HT1080 (cell line): ENCODE results near the gene PRPF6. TPM values are rescaled to one million over a fixed set of nuclear protein-coding genes. Genes with fewer than 3 reads are reported as not detected.

Experiments used
- DNase-seq: peaks from one replicate; pipeline ENCODE4 v3.0.0-alpha.2; 2015; ENCODE audit warnings: low read depth
- total RNA-seq: library from RNA; depleted of rRNA; stranded (reverse); fragments of >200 nt; shearing (Covaris generic); gene quantifications from 2 replicates; pipeline ENCODE4 v1.2.3, GENCODE V29; 2014

PRPF6 gene
- total RNA-seq, 1 experiment from 2014 or later = 60.8 TPM

DNA sequence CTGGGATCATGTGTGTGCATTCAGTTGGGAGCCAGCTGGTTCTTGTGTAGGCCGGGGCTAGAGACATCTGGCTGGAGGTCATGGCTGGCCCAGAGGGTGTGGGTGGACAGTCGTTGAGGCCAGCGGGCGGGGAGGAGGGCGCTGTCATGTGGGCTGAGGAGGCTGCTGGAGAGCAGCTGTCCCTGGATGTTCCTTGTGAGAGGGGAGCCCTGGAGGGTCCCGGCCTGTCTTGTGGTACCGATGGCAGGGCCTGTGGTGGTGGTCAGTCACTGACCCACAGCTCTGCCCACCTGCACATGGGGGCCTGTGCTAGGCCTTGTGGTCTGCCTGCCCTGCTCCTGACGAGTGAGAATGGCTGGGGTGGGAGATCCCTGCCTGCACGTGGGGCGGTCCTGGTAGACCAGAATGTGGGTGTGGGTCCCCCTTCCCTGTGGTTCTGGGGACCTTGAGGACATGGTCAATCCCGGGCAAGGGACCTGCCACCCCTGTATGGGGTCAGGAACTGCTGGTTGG is 53.1 kb downstream of the PRPF6 start:
- DNase-seq = no peak

DNA sequence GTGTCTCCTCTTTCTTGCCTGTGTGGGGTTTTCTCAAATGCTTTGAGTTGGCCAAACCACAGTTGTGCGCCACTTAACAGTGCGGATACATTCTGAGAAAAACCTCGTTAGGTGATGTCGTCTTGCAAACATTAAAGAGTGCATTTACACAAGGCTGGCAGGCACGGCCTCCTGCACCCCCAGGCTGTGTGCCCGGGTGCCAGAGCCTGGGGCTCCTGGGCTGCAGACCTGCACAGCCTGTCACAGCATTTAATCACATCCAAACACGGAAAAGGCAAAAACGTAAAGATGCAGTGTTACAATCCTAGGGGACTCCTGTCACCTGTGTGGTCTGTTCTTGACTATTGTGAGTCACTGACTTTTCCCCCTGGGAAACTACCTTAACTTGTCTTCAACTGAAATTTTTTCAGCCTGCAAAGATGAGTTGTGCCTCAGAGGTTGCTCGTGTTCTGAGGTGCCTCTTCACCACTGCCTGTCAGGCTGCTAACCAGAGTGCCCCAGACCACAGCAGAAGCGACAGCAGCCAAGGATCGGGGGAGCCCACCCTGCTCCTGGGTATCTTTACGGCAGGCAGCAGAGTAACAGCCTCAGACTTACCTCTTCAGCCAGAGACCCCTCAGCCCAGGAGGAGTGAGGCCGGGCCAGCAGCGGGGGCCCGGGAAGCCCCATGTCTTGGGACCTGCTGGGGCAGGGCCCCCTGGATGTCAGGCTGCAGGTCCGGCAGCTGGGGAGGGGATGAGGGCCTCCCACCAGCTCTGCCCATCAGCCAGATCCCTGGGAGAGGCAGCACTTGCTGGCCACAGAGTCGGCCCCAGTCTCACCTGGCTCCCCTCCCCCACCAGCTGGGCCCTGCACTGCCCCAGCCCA is 54.4 kb downstream of the PRPF6 start:
- DNase-seq = no peak

DNA sequence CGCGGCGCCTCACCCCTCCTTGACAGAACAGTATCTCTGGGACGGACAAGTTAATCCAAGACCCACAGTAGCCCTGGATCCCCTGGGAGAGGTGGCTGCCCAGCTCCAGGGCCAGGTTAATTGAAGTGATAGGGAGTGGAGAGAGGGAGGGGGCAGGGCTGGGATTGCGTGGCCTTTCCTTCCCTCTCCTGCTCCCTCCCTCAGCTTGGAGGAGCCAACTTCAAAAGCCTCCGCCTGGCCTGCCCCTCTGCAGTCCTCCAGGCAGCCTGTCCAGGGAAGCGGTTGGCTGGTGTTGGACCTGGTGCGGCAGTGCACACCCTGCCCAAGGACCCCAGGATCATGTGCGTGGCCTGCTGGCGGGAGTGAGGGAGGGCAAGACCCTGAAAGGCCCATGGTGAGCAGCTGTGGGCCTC is 55.0 kb downstream of the PRPF6 start, which contains the start of gene C20orf204:
Gene C20orf204 (plus strand): TSS at position 250 of the 413 bp plus-strand sequence. CDS start 142 bp downstream, at position 392.
- no peak for DNase-seq

DNA sequence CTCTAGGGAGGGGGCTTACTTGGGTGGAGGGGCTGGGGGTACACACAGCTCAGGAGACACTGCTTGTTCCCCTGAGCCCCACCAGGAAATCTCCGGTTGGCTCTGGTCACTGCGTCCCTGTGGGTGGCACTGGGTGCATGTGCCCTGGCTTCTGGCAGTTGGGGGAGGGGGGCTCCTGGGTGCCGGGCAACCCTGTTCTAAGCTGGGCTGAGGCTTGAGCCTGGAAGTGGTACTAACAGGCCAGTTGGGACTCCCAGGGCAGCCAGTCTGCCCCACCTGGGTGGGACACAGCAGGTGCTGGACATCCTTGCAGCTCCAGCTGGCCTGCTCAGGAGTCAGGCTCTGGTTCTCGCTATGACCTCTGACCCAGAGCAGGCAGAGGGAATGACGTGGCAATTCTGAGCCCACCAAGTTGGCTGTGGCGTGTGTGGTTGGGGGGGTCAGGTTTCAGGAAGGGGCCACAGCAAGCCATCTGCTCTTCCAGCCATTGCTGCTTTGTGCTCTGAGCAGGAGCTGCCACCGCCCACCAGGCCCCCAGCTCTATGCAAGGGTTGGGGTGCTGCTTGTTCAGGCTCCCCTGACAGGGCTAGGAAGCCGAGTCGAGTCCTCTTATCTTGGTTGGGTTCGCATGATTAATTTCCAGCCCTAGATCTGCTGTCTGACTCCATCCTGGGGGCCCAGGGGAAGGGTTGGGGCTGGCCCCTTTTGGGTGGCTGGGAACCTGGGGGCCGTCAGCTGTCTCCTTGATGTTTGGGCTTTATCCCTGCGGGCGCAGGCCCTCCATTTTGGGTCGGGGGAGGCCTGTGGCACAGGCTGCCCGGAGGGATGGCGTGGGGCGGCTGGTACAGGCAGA is 55.6 kb downstream of the PRPF6 start:
- DNase-seq = peak; percentile 19

DNA sequence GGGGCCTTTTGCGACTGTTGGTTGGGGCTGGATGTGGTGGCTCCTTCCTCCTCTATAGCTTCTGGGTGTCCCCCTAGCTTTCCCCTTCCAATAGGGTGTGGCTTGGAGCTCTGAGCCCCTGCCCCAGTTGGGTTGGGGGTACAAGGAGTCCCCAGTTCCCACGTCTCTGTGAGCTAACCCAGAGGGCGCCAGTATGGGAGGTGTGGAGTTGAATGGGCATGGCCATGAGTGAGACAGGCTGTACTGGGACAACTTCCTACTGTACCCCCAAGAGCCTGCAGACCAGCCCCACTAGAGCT is 56.2 kb downstream of the PRPF6 start:
- no peak for DNase-seq

DNA sequence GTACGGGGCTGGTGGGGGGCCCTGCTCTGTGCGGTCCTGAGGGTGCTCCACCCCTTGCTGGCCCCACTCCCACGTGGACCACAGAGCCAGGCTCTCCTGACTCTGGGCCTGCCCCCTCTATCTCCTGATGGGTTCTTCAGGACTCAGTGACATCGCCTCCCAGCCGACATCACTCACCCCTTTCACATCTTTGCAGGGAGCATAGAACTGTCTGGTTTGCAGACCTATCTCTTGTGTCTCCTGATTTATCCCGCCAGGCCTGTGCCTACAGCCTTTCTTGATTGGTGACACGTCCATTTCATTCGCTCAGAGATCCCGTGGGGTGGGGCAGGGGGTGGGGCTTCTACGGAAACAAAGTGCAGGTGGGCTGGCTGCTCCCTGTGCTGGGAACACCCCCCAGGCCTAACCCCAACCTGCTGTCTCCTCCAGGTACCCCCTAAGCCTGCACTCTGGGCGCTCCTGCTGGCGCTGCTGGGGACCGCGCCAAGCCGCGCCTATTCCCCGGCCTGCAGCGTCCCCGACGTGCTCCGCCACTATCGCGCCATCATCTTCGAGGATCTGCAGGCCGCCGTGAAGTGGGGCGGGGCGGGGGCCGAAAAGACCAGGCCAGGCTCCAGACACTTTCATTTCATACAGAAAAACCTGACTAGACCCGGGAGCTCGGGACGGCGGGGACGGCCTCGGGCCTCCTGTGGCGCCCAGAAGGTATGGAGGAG is 56.7 kb downstream of the PRPF6 start:
- DNase-seq = no peak

DNA sequence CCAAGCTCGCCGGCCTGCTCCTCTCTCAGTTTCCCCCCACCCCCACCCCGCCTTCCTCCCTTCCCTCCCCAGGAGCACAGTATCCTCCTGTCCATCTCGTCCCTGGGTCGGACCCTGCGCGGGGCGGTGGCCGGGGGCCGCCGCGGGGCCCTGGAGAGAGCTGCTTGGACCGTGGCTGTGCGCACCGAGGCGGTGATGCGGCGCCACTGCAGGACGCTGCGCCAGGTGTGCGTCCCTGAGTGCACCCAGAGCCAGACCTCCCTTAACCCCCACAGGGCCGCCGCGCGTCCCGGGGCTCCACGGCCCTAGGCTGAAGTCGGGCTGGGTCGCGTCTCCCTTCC is 57.3 kb downstream of the PRPF6 start:
- no peak for DNase-seq

DNA sequence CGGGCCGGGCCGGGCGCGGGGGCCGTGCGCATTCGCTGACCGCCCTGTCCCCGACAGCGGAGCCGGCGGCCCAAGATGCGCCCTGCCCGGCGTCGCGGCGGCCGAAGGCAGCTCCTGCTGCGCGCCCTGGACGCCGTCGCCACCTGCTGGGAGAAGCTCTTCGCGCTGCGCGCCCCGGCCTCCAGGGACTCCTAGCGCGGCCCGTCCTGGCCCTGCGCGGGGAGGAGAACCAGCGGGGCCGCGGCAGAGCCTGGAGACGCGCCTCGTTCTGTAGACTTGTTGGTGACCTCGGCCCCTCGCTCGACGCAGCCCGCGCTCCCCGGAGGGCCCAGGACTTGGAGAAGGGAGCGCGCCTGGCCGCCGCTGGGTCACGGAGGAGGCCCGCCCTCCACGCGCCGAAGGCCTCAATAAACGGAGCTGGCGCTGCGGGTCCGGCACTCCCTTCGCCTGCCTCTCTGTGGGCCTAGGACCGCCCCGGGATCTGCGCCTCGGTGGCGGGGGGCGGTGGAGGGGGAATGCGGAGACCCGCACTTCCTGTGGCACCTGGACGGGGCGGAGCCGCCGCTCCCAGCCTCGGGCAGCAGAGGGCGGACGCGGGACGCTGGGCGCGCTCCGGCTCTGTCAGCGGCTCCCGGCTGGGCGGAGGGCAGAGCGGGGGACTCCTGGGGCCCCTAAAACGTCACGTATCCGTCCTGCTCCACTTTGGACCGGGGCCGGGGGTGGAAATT is 57.8 kb downstream of the PRPF6 start:
- DNase-seq = peak; percentile 57

DNA sequence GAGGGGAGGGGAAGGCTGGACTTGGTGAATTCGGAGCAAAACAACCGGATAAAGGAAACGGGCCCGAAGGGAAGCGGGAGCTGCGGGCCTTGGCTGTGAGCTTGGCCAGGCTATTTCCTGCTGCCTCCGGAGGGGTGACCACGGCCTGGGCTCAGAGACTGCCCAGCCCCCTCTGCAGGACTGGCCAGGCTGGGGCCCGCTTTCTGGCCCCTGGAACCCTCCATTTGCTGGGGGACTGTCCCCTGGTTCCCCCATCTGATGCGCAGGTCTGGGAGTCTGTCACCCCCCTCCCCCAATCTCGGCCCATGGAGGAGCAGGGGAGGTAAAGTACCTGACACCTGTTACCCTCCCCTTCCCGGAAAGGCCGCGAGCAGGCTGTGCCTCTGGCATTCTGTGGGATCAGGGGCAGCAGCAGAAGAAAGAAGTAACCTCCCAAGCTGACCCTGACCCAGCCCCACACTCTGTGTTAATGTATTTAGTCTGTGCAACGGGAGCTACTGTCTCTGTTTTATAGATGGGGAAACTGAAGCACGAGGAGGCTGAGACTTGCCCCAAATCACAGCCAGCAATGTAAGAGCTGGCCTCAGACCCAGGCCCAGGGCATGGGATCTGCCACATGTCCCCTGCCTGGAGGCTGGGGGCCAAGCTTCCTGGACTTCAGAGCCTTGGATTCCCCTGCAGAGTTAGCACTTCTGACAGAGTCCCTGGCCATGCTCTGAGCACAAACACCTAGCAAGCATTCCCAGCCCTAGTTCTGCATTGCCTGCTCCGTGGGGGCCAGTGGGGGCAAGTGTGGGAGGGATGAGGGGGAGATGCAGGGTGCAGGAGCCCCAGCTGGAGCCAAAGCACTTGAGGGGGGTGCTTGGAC is 58.6 kb downstream of the PRPF6 start:
- DNase-seq = no peak

DNA sequence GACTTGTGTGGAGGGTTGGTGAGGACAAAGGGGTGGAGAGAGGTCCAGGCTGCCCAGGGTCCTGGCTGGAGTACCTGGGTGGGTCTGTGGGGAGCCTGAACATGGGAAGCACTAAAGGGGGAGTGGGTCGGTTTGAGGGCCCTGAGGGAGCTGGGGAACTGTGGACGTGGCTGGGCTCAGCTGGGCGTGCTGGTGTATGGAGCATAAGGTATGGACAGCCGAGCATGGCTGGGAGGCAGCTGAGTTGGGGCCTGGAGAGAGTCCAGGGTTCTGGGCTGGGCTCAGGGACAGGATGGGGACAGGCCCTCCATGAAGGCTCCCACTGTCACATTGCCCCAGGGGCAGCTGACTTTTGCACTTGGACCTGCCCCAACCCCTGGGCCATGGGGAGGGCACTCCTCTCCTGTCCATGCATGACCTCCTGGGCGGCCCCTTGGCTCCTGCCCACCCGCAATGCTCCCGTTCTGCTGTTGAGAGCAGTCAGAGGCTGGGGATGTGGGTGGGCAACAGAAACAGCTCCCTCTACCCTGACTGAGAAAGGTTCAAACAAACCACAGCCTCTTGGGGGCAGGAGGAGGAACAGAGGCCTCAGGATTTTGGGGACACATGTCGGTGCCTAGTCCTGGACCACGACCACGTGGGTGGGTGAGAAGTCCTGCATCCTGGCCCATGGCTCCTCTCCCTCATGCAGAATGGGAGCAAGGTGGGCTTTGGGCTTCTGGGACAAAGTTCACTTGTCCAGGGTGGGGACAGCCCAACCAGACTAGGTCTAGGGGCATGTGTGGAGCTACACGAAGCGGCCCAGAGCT is 59.5 kb downstream of the PRPF6 start:
- no peak for DNase-seq

DNA sequence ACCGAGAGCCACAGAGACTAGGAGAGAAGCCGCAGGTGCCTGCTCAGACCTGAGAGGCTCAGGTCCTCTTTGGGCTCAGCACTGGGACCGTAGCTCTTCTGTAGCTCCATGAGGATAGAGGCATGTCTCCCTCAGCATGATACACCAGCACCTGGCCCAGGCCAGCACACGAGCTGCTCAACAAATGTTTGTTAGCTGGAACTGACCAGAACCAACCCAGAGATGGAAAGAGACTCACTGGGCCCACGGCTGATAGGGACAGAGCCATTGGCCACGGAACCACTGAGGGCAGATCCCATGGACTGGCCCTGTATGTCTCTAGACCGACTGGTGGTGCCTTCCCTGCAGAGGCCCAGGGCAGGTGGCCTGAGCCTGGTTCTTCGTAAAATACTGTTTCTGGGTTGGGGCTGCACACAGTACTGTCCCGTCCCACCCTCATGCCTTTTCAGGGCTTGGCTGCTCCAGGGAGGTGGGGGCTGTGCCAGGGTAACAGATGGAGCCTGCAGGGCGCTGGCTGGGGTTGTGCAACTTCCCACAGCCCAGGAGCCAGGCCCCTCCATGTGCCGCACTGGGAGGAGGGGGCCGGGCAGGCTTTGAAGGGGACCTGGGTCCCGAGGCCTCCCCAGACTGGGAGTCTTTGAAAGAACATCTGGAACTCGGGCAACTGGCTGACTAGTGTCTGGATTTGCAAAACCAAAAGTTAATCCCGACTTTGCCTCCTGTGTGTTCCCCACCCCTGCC is 60.3 kb downstream of the PRPF6 start:
- DNase-seq = no peak

DNA sequence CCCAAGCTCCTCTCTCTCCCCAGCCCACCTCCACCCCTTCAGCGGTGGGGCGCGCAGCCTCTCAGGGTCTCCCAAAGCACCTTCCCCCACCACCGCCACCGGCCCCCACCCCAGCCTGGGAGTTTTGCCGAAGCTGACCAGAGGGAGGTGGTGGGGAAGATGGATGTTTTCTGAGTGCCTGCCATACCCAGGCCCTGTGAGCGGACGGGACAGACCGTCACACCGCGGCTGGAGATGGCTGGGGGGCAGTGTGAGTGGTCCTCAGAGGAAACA is 60.8 kb downstream of the PRPF6 start:
- DNase-seq = no peak

DNA sequence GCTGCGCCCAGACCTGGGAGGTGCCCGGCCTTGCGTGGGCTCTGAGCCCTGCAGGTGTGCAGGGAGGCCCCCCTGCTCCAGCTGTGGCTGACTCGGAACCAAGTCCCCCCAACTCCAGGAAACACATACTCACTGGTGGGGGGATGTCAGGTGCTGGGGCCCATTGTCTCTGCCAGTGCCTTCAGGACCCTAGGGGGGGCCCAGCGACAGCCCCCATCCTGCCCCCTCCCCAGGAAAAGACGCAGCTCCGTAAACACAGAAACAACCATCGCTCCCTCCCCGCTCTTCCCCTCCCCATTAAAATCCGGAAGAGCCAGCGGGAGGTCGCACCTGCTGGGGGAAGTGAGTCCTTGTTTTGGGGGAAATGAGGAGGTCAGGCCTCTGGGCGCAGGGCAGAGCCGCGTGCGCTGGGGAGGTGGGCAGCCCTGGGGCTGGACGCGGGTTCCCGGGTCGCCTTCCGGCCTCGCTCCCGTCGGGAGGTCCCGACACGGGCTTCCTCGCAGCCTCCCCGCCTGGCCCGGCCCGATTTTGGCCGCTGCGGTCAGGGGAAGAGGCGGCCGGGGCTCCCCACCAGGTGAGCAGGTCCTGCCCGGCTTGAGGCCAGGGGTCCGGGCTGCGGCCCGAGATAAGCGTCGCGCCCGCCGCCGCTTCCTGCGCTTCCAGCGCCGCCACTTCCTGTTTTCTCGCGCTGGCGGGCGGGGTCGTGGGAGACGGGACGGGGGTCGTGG is 61.3 kb downstream of the PRPF6 start:
- DNase-seq = no peak

DNA sequence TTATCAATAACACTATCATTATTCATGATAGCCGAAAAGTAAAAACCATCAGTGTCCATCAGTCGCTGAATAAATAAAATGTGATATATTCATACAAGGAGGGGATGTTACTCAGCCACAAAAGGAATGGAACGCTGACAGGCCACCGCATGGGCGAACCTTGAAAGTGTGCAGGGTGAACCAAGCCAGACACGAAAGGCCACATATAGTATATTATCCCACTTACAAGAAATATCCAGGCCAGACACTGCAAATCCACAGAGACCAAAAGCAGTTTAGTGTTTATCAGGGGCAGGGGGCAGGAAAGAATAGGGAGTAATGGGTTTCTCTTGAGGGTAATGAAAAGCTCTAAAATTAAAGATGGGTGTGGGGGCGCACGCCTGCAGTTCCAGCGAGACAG is 62.8 kb downstream of the PRPF6 start:
- DNase-seq = no peak

DNA sequence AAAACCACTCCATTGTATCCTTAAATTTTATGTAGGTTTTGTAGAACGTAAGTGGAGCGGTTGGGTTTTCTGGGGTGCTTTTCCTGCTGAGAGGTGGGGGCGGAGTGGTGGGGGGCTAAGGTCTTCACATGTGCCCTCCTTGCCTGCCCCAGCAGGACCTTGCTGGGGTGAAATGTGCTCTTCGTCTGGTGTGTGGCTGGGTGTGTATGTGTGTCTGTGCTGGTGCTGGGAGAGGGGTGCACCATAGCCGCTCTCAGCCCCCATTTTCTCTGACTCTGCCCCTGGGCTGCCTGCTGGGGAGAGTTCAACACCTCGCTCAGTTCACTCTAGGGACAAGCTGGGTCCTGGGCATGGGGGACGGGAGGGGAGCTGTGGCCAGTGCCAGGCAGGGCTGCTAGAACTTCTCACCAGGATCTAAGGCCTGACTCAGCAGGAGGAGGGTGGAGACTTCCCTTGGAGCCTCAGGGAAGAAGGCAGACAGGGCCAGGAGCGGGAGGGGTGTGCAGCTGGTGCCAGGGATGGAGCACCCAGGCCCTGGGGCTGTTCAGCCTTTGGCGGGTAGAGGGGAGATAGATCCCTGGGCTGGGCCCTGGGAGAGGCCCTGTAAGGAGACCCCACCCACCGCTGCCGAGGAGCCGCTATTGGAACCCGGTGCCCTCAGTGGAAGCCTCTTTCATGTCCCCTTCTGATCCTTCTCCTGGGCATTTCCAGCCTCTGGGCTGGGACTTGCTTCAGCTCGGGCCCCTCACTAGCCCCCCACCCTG is 63.7 kb downstream of the PRPF6 start:
- peak; percentile 72 for DNase-seq

DNA sequence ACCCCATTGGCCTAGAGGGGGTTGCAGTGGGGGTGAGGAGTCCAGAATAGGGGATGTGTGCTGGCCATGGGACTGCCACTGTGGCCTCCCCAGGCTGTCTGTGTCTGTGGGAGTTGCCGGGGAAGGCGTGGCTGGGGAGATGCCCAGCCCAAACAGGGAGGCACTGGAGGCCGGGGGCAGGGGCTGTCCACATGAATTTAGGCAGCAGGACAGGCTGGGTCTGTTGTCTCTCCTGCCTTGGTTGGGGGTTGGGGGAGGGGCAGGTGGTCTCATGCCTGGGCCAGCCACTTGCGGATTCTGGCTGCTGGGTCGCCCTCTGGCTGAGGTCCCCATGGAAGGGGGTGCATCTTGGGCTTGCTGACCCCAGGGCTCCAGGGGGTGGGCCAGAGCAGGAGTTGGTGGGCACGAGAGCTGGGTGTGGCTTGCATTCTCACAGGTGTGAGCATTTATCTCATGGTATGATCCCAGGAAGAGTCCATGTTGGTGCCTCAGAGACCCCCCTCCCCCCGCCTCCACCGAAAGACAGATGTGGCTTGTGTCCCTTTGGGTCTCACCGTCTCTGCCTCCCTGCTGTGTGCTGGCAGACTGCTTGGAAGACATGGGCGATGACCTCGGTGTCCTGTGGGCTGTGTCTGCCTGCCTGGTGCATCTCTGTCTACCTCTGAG is 64.5 kb downstream of the PRPF6 start:
- DNase-seq = no peak

DNA sequence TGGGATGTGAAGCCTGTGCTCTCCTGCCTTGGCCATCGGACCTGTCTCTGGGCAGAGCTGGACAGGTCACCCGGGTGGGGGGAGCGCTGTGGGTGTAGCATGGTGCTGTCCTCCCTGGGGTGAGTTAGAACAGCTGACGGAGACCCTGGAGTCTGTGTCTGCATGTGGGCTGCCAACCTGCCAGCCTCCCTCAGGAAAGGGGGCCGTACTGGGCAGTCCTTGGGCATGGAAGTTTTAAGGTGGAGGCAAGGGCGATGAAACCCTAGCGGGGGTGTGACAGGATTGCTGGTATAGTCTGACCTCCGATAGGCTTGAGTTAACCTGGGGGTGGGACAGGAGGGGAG is 66.1 kb downstream of the PRPF6 start:
- DNase-seq = no peak
